CD8-positive, alpha-beta memory T cell (primary cell): ENCODE data around the gene ASB2. TPM values are rescaled to one million over a fixed set of nuclear protein-coding genes. Genes with fewer than 3 reads are reported as not detected.

ENCODE experiments used
- CTCF ChIA-PET: fragments of 350-600 bp; sonication (Branson Sonifier 250); formaldehyde crosslinking; loops from one replicate; lab custom pipeline; 2021; ENCODE audit warnings: antibody characterized with exemption; lab: Charles Lee
- POLR2A ChIA-PET: fragments of 350-600 bp; sonication (Branson Sonifier 250); formaldehyde crosslinking; loops from one replicate; lab custom pipeline; 2021; ENCODE audit warnings: antibody characterized with exemption; lab: Charles Lee
- DNase-seq, 5 donors: peaks; one replicate each; pipeline versions ENCODE4 v3.0.0 to v3.0.0-alpha.2; 2020 to 2022; ENCODE audit warnings: mixed read lengths in 1 of 5
- H3K27ac ChIP-seq: one replicate; pipeline ENCODE4 v1.7.0; 2013; ENCODE audit warnings: low read depth, mild to moderate bottlenecking, low read length, moderate library complexity
- H3K27me3 ChIP-seq: 2 replicates; pipeline ENCODE4 v1.7.0; 2013; ENCODE audit warnings: low read length, mild to moderate bottlenecking; ENCODE audit not compliant: insufficient read depth, poor library complexity, severe bottlenecking
- H3K36me3 ChIP-seq: 2 replicates; pipeline ENCODE4 v1.7.0; 2013; ENCODE audit warnings: mild to moderate bottlenecking, low read length, moderate library complexity; ENCODE audit not compliant: insufficient read depth
- H3K4me1 ChIP-seq: 2 replicates; pipeline ENCODE4 v1.7.0; 2013; ENCODE audit warnings: mild to moderate bottlenecking, low read length, moderate library complexity; ENCODE audit not compliant: insufficient read depth
- H3K4me3 ChIP-seq: 2 replicates; pipeline ENCODE4 v1.7.0; 2013; ENCODE audit warnings: mild to moderate bottlenecking, low read length
- H3K9me3 ChIP-seq: 2 replicates; pipeline ENCODE4 v1.7.0; 2013; ENCODE audit warnings: mild to moderate bottlenecking, low read length
- H3K27ac Mint-ChIP-seq, 8 donors: one replicate each; pipeline ENCODE4 v1.8.0; 2020 to 2021; ENCODE audit warnings: mixed read lengths in 8 of 8, mild to moderate bottlenecking in 6 of 8, inconsistent platforms in 3 of 8, moderate library complexity in 3 of 8
- H3K27me3 Mint-ChIP-seq, 2 donors: one replicate each; pipeline ENCODE4 v1.8.0; 2020 to 2021; ENCODE audit warnings: mixed read lengths in 2 of 2, mild to moderate bottlenecking in 1 of 2, moderate library complexity in 1 of 2
- H3K36me3 Mint-ChIP-seq, 3 donors: one replicate each; pipeline ENCODE4 v1.8.0; 2020 to 2021; ENCODE audit warnings: mixed read lengths in 3 of 3, inconsistent platforms in 1 of 3, mild to moderate bottlenecking in 1 of 3
- H3K4me1 Mint-ChIP-seq, 3 donors: one replicate each; pipeline ENCODE4 v1.8.0; 2020 to 2021; ENCODE audit warnings: mixed read lengths in 3 of 3, inconsistent platforms in 1 of 3, mild to moderate bottlenecking in 1 of 3
- H3K4me3 Mint-ChIP-seq, 7 donors: one replicate each; pipeline ENCODE4 v1.8.0; 2020 to 2021; ENCODE audit warnings: mixed read lengths in 7 of 7, mild to moderate bottlenecking in 6 of 7, moderate library complexity in 4 of 7, inconsistent platforms in 2 of 7
- H3K9me3 Mint-ChIP-seq, 5 donors: one replicate each; pipeline ENCODE4 v1.8.0; 2020 to 2022; ENCODE audit warnings: mixed read lengths in 5 of 5, mild to moderate bottlenecking in 3 of 5, moderate library complexity in 2 of 5, inconsistent platforms in 1 of 5
- polyA plus RNA-seq: library from polyadenylated mRNA; unstranded; fragments of 300-500 nt; fragmentation: Illumina TruSeq; gene quantifications from one replicate; pipeline ENCODE4 v1.2.3, GENCODE V29; 2021
- total RNA-seq, 2 experiments: library from RNA; stranded (reverse); gene quantifications; one replicate each; pipeline ENCODE4 v1.2.3, GENCODE V29; 2021

Gene ASB2
- total and polyA plus RNA-seq, 3 experiments from 2014 or later: 4.8 to 98.0 (median 93.5) TPM

DNA sequence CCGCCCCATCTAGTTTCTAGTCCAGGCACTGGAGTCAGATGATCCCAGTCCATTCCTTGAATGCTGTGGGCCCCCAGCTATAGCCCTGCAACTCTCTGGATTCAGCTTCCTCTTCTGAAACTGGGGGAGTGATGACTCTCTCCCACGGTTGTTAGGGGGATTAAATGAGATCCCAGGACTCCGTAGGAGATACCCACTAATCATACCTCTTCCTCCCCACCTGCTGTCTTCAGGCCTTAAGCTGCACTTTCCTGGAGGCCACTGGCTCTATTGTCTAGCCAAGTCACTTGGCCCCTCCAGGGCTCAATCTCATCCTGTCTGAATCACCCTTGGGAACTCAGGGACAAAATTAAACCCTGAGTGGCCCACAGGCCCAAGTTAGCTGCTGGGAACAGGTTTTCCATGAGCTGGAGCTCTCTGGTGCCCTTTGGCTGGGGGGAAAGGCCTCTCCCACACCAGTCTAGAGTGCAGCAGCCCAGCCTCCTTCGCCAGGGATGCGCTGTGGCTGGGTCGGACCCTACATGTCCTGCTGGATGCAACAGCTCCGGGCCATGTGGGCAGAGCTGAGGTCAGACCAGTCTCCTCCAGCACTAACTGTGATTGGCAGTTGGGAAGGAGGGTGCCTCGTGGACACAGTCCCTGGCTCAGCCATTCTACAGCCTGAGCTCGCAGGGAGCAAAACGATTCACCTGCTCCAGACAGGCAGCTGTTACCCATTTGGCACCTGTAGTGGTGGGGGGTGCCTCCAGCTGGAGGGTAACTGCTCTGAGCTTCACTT lies 6.0 kb upstream of the ASB2 start:
- Mint-ChIP-seq H3K4me1 (peaks cover 23 to 29% (median 28%) of the 10 kb centered on the region in 3 donors), H3K27ac (no peak overlapping the region), H3K27me3 (peaks cover 0 to 4% of the 10 kb centered on the region in 2 donors), H3K4me3 (peak overlapping the region in 1 of 7 donors; percentile 48), H3K36me3 (peaks cover 0 to 4% (median 0%) of the 10 kb centered on the region in 3 donors), H3K9me3 (peaks cover 2 to 13% (median 10%) of the 10 kb centered on the region in 5 donors)
- POLR2A ChIA-PET: no interaction called here
- no peak overlapping the region for H3K27ac ChIP-seq
- no peaks in the 10 kb centered on the region for H3K27me3 ChIP-seq
- peaks cover 7% of the 10 kb centered on the region for H3K9me3 ChIP-seq
- CTCF ChIA-PET: interaction anchor here (1.4 to 33.9 kb wide), 3 partner anchors 11 to 39 kb away, joined by 3 to 945 read pairs (median 6); no protein-coding TSS in a partner anchor
- H3K36me3 ChIP-seq: no peaks in the 10 kb centered on the region
- no peak for DNase-seq
- H3K4me3 ChIP-seq: no peak overlapping the region
- H3K4me1 ChIP-seq: peaks cover 23% of the 10 kb centered on the region

DNA sequence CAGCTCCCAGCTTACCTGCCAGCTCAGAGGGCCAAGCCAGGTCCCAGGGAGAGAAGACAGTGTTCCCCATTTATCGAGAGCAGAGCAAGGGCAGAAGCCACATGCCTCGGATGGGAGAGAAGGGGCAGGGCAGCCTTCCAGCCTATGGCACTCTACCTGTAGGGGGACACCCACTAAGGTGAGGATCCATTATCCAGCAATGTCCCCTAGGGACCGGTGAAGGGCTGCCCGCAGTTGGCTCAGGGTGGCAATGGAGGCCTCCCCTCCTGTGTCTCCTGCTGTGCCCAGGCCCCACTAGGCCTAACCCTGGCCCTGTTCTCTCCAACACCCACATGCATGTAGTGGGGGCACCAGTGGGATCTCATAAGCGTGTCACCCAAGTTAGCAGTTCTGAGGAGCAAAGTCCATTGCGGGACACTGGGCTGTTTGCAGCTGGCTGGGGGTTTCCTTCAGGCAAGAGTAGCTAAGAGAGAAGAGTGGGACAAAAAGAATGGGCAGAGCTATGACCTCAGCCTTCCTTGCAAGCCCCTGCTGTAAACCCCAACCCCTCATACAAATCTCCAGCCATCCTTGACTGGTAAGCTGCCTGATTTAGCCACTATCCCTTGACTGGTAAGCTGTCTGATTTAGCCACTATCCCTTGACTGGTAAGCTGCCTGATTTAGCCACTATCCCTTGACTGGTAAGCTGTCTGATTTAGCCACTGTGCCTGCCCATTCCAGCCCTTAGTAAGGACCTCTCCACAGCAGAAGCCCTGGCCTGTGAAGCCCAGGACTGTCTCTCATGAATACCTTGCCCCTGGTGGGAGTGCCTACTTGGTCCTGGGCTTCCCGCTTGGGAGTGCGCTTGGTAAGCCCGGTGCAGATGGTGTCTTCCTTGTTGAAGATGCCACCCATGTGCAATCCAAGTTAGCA lies 5.2 kb upstream of the ASB2 start:
- Histone ChIP-seq H3K36me3 (no peaks in the 10 kb centered on the region), H3K27me3 (no peaks in the 10 kb centered on the region), H3K9me3 (peaks cover 15% of the 10 kb centered on the region), H3K4me1 (peaks cover 31% of the 10 kb centered on the region), H3K27ac (no peak overlapping the region), H3K4me3 (no peak overlapping the region)
- Mint-ChIP-seq H3K9me3 (peaks cover 2 to 21% (median 18%) of the 10 kb centered on the region in 5 donors), H3K4me3 (no peak overlapping the region), H3K36me3 (peaks cover 1 to 8% (median 2%) of the 10 kb centered on the region in 3 donors), H3K27ac (peak overlapping the region in 1 of 8 donors; percentile 12), H3K27me3 (peaks cover 0 to 4% of the 10 kb centered on the region in 2 donors), H3K4me1 (peaks cover 29 to 36% (median 36%) of the 10 kb centered on the region in 3 donors)
- DNase-seq: no peak
- ChIA-PET POLR2A (no interaction called here), CTCF (interaction anchor here (1.0 to 33.9 kb wide), 3 partner anchors 10 to 38 kb away, joined by 3 to 945 read pairs (median 6); no protein-coding TSS in a partner anchor)

DNA sequence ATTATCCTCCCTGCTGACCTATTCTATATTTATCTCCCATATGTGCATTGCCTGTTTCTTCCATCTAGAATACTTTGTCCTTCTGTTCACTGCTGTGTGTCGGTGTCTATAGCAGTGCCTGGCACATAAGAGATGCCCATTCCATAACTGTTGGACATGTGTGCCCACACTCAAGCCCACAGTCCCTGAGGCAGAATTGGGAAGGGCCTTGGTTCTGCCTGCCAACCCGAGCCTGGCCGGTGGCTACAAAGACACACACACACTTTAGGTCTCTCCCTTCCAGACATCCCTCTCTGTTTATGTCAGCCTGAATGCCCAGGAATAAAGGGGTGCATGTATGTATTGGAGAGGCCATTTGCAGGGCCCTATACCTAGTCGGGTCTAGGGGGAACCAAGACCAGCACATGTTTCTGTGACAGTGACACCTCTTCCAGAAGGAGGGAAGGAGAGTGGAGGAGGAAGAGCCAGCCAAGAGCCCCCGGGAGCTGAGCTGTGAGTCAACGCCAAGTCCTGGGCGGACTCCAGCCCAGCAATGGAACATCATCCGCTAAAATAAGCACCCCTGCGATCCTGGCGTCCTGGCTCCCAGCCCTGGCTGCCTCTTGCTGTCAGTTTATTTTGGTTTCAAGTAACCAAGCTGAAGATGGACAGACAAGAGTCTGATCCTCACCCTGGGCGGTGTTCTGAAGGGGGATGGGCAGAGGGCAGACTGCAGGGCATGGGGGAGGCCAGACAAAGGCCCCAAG lies 4.3 kb upstream of the ASB2 start:
- Histone ChIP-seq H3K27ac (no peak overlapping the region), H3K9me3 (peaks cover 16% of the 10 kb centered on the region), H3K4me1 (peaks cover 41% of the 10 kb centered on the region), H3K27me3 (no peaks in the 10 kb centered on the region), H3K4me3 (no peak overlapping the region), H3K36me3 (no peaks in the 10 kb centered on the region)
- Mint-ChIP-seq H3K36me3 (peaks cover 1 to 13% (median 3%) of the 10 kb centered on the region in 3 donors), H3K4me3 (peak overlapping the region in 2 of 7 donors; percentile 26 to 42), H3K9me3 (peaks cover 2 to 25% (median 23%) of the 10 kb centered on the region in 5 donors), H3K27ac (peak overlapping the region in 1 of 8 donors; percentile 70), H3K4me1 (peaks cover 38 to 46% (median 46%) of the 10 kb centered on the region in 3 donors), H3K27me3 (peaks cover 0 to 5% of the 10 kb centered on the region in 2 donors)
- ChIA-PET CTCF (interaction anchor here (1.0 to 33.9 kb wide), 3 partner anchors 9 to 37 kb away, joined by 3 to 945 read pairs (median 6); no protein-coding TSS in a partner anchor), POLR2A (no interaction called here)
- DNase-seq: no peak

DNA sequence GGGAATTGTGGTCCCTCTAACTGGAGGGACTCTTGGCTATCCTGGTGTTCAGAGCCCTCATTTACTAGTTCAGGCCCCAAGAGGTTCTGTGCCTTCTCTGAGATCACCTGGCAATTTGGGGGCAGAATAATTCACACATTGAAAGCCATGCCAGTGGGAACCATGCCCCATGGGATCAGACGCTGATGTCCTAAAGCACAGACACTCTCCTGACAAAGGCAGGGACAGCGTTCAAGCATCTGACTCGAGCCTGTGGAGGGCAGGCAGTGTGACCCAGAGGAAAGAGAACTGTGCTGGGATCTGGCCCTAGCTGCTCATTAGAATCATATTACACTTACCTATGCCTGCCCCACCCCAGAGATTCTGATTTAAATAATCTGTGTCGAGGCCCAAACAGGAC lies 2.4 kb upstream of the ASB2 start:
- H3K4me1 Mint-ChIP-seq: peaks cover 41 to 64% (median 55%) of the 10 kb centered on the region in 3 donors
- H3K27me3 ChIP-seq: no peaks in the 10 kb centered on the region
- peaks cover 2 to 25% (median 23%) of the 10 kb centered on the region in 5 donors for H3K9me3 Mint-ChIP-seq
- ChIA-PET CTCF (interaction anchor here (0.7 to 33.9 kb wide), 9 partner anchors 10 to 158 kb away, joined by 3 to 945 read pairs (median 7); partner anchors contain the start of gene CCDC197), POLR2A (interaction anchor here (0.9 to 1.4 kb wide), 6 partner anchors 15 to 39 kb away, joined by 3 to 14 read pairs (median 4); no protein-coding TSS in a partner anchor)
- peaks cover 16% of the 10 kb centered on the region for H3K9me3 ChIP-seq
- peak overlapping the region in 6 of 7 donors; percentile 8 to 66 (median 54) for H3K4me3 Mint-ChIP-seq
- H3K4me3 ChIP-seq: peak overlapping the region; percentile 10
- peak overlapping the region; percentile 77 to 95 (median 88) for H3K27ac Mint-ChIP-seq
- DNase-seq: no peak
- H3K36me3 ChIP-seq: no peaks in the 10 kb centered on the region
- H3K27me3 Mint-ChIP-seq: peaks cover 0 to 2% of the 10 kb centered on the region in 2 donors
- H3K4me1 ChIP-seq: peaks cover 42% of the 10 kb centered on the region
- H3K27ac ChIP-seq: no peak overlapping the region
- peaks cover 1 to 14% (median 3%) of the 10 kb centered on the region in 3 donors for H3K36me3 Mint-ChIP-seq

DNA sequence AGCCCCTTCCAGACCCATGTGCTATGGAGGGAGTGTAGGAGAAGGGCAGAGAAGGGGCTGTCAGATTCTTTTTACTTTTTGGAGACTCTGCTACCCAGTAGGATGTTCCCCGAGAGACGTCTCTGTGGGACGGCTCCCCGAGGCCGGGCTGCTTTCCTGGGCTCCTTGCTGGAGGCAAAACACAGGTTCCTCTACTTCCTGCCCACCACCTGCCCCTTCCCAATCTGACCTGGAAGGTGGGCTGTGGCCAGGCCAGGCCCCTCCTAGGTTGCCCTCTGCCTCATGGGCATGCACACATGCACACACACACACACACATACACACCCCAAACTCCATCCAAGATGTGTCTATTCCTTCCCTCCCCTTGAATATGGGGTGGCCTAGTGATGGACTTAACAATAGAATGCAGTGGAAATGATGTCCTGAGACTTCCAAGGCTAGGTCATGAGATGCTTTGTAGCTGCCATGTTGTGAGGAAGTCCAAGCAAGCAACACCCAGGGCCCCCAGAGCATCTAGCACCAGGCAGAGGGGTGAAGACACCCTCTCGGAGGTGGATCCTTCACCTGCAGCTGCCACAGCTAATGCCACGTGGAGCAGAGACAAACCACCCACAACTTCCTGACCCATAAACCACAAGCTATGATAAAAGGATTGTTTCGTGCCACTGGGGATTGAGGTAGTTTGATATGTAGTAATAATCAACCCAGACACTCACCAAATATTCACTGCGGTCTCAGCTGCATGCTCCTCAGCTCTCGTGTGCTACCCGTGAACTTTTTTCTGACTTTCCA lies 1.6 kb upstream of the ASB2 start:
- POLR2A ChIA-PET: interaction anchor here (0.9 to 1.4 kb wide), 6 partner anchors 15 to 38 kb away, joined by 3 to 14 read pairs (median 4); no protein-coding TSS in a partner anchor
- CTCF ChIA-PET: interaction anchor here (0.7 to 33.9 kb wide), 8 partner anchors 9 to 159 kb away, joined by 3 to 945 read pairs (median 8); partner anchors contain the start of gene CCDC197
- no peaks in the 10 kb centered on the region for H3K36me3 ChIP-seq
- Mint-ChIP-seq H3K36me3 (peaks cover 1 to 14% (median 3%) of the 10 kb centered on the region in 3 donors), H3K4me3 (peak overlapping the region; percentile 41 to 80 (median 66)), H3K27ac (peak overlapping the region; percentile 77 to 95 (median 88)), H3K4me1 (peaks cover 43 to 72% (median 59%) of the 10 kb centered on the region in 3 donors), H3K27me3 (peaks cover 0 to 2% of the 10 kb centered on the region in 2 donors), H3K9me3 (peaks cover 2 to 25% (median 23%) of the 10 kb centered on the region in 5 donors)
- no peak overlapping the region for H3K27ac ChIP-seq
- peaks cover 42% of the 10 kb centered on the region for H3K4me1 ChIP-seq
- peaks cover 16% of the 10 kb centered on the region for H3K9me3 ChIP-seq
- H3K4me3 ChIP-seq: peak overlapping the region; percentile 16
- H3K27me3 ChIP-seq: no peaks in the 10 kb centered on the region
- DNase-seq: peak; percentile 42 to 89 (median 82)

DNA sequence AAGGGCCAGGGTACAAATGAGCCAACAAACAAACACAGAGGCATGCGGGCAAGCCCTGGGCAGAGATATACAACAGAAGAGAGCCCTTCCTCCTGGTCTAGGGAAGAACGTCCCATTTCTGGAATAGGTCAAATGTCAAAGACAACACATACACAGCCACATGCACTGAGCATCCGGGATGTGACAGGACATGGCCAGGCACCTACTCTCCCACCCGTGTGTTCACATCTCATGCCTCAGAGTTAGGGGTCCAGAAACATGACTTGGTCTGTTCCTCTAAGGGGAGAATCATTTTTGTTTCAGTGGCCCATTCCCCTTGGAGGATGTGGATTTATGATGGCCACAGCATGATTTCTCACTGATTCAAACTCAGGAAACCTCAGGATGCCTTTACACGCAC lies 801 bp upstream of the ASB2 start:
- Histone ChIP-seq H3K4me1 (peaks cover 42% of the 10 kb centered on the region), H3K27me3 (no peaks in the 10 kb centered on the region), H3K36me3 (no peaks in the 10 kb centered on the region), H3K9me3 (peaks cover 16% of the 10 kb centered on the region), H3K27ac (no peak overlapping the region), H3K4me3 (peak overlapping the region; percentile 19)
- Mint-ChIP-seq H3K36me3 (peaks cover 1 to 14% (median 3%) of the 10 kb centered on the region in 3 donors), H3K4me3 (peak overlapping the region in 3 of 7 donors; percentile 13 to 80 (median 65)), H3K9me3 (peaks cover 2 to 25% (median 23%) of the 10 kb centered on the region in 5 donors), H3K27me3 (peaks cover 0 to 2% of the 10 kb centered on the region in 2 donors), H3K27ac (peak overlapping the region in 4 of 8 donors; percentile 36 to 90 (median 68)), H3K4me1 (peaks cover 46 to 78% (median 65%) of the 10 kb centered on the region in 3 donors)
- ChIA-PET POLR2A (interaction anchor here (0.7 to 2.2 kb wide), 3 partner anchors 14 to 37 kb away, joined by 3 to 8 read pairs (median 3); no protein-coding TSS in a partner anchor), CTCF (interaction anchor here (2.1 to 33.9 kb wide), 3 partner anchors 17 to 34 kb away, joined by 7 to 945 read pairs (median 177); no protein-coding TSS in a partner anchor)
- no peak for DNase-seq
